ENCODE data around the gene TUBB2A. TPM values are rescaled to one million over a fixed set of nuclear protein-coding genes. Genes with fewer than 3 reads are reported as not detected.
"Not testable (repeated sequence)": the region's sequence is repeated elsewhere in the genome, so short reads cannot be mapped to it uniquely, and the experiment has no call there.

Gene TUBB2A
- total RNA-seq, 1 donor from 2014 or later: 37.1 TPM

- Mint-ChIP-seq H3K4me1 (ENCODE audit: low read depth) (peaks cover 16% of the 10 kb centered on the region), H3K9me3 (ENCODE audit: low read depth) (no peaks in the 10 kb centered on the region), H3K36me3 (ENCODE audit: insufficient read depth) (no peaks in the 10 kb centered on the region), H3K4me3 (ENCODE audit: low read depth) (peak overlapping the region; percentile 42), H3K27ac (no peak overlapping the region), H3K27me3 (peaks cover 52% of the 10 kb centered on the region)
- TF ChIP-seq CTCF (IDR thresholded peaks at IDR 0.05; ENCODE audit: unreplicated experiment): no peak
- no peak for DNase-seq (ENCODE audit: low spot score, unreplicated experiment)
These were observed 2.7 kb upstream of the TUBB2A start for GRCh38 chr6:3159805-3160781.

GRCh38 chr6:3156184-3157130 lies 887 bp downstream of the TUBB2A start:
- peak overlapping the region; percentile 86 for H3K4me3 Mint-ChIP-seq (ENCODE audit: low read depth)
- DNase-seq (ENCODE audit: low spot score, unreplicated experiment); H3K9me3 Mint-ChIP-seq (ENCODE audit: low read depth): not testable (repeated sequence)
- H3K36me3 Mint-ChIP-seq (ENCODE audit: insufficient read depth): peaks cover 13% of the 10 kb centered on the region
- H3K4me1 Mint-ChIP-seq (ENCODE audit: low read depth): peaks cover 13% of the 10 kb centered on the region
- H3K27me3 Mint-ChIP-seq: peaks cover 33% of the 10 kb centered on the region
- H3K27ac Mint-ChIP-seq: peak overlapping the region; percentile 93

GRCh38 chr6:3155416-3155815 lies 1.9 kb downstream of the TUBB2A start:
- peaks cover 17% of the 10 kb centered on the region for H3K36me3 Mint-ChIP-seq (ENCODE audit: insufficient read depth)
- H3K4me1 Mint-ChIP-seq (ENCODE audit: low read depth): peaks cover 13% of the 10 kb centered on the region
- DNase-seq (ENCODE audit: low spot score, unreplicated experiment); H3K27ac Mint-ChIP-seq; H3K9me3 Mint-ChIP-seq (ENCODE audit: low read depth); H3K4me3 Mint-ChIP-seq (ENCODE audit: low read depth): not testable (repeated sequence)
- peaks cover 25% of the 10 kb centered on the region for H3K27me3 Mint-ChIP-seq

- Mint-ChIP-seq H3K4me3 (ENCODE audit: low read depth) (no peak overlapping the region), H3K36me3 (ENCODE audit: insufficient read depth) (peaks cover 19% of the 10 kb centered on the region), H3K9me3 (ENCODE audit: low read depth) (no peaks in the 10 kb centered on the region), H3K27ac (no peak overlapping the region), H3K27me3 (peaks cover 4% of the 10 kb centered on the region), H3K4me1 (ENCODE audit: low read depth) (peaks cover 6% of the 10 kb centered on the region)
- TF ChIP-seq CTCF (IDR thresholded peaks at IDR 0.05; ENCODE audit: unreplicated experiment): no peak
- DNase-seq (ENCODE audit: low spot score, unreplicated experiment): no peak
These were observed 4.7 kb downstream of the TUBB2A start for GRCh38 chr6:3152689-3153088.

GRCh38 chr6:3151691-3152090 lies 5.7 kb downstream of the TUBB2A start:
- peaks cover 4% of the 10 kb centered on the region for H3K4me1 Mint-ChIP-seq (ENCODE audit: low read depth)
- TF ChIP-seq CTCF (IDR thresholded peaks at IDR 0.05; ENCODE audit: unreplicated experiment): no peak
- H3K9me3 Mint-ChIP-seq (ENCODE audit: low read depth): no peaks in the 10 kb centered on the region
- peaks cover 24% of the 10 kb centered on the region for H3K36me3 Mint-ChIP-seq (ENCODE audit: insufficient read depth)
- no peak for DNase-seq (ENCODE audit: low spot score, unreplicated experiment)
- no peak overlapping the region for H3K4me3 Mint-ChIP-seq (ENCODE audit: low read depth)
- H3K27me3 Mint-ChIP-seq: peaks cover 4% of the 10 kb centered on the region
- H3K27ac Mint-ChIP-seq: no peak overlapping the region

Measured in progenitor cell of endocrine pancreas (in vitro differentiated cells).